Ureter (tissue), 1 donor: ENCODE results near the gene SH2D4B. TPM values are rescaled to one million over a fixed set of nuclear protein-coding genes. Genes with fewer than 3 reads are reported as not detected.
"Not testable (repeated sequence)": the region's sequence is repeated elsewhere in the genome, so short reads cannot be mapped to it uniquely, and the experiment has no call there.

ENCODE experiments used
- DNase-seq: peaks from one replicate; pipeline ENCODE4 v3.0.0-alpha.2; 2020; ENCODE audit warnings: low spot score
- total RNA-seq: library from RNA; stranded (reverse); gene quantifications from one replicate; pipeline ENCODE4 v1.2.4, GENCODE V29; 2023
- donor health status: DM: yes; HTN: yes; CAD: no.

SH2D4B gene
- total RNA-seq, 1 donor from 2014 or later: not detected

GRCh38 chr10:80524190-80524909 lies 13.4 kb upstream of the SH2D4B start:
- DNase-seq: no peak

GRCh38 chr10:80526218-80526617 lies 11.5 kb upstream of the SH2D4B start:
- DNase-seq: no peak

GRCh38 chr10:80526742-80527141 lies 11.0 kb upstream of the SH2D4B start:
- DNase-seq: no peak

- no peak for DNase-seq
Observed at GRCh38 chr10:80528185-80528700, 9.5 kb upstream of the SH2D4B start.

- DNase-seq: no peak
Observed at GRCh38 chr10:80528901-80529300, 8.8 kb upstream of the SH2D4B start.

GRCh38 chr10:80529604-80530003 lies 8.1 kb upstream of the SH2D4B start:
- no peak for DNase-seq

- no peak for DNase-seq
Observed at GRCh38 chr10:80530251-80530650, 7.5 kb upstream of the SH2D4B start.

GRCh38 chr10:80530816-80531215 lies 6.9 kb upstream of the SH2D4B start:
- DNase-seq: no peak

GRCh38 chr10:80532571-80532970 lies 5.1 kb upstream of the SH2D4B start:
- no peak for DNase-seq

GRCh38 chr10:80534059-80534458 lies 3.6 kb upstream of the SH2D4B start:
- peak; percentile 39 for DNase-seq

- DNase-seq: not testable (repeated sequence)
Observed at GRCh38 chr10:80534646-80535045, 3.1 kb upstream of the SH2D4B start.

- DNase-seq: peak; percentile 84
Observed at GRCh38 chr10:80535671-80536360, 1.9 kb upstream of the SH2D4B start.

GRCh38 chr10:80536361-80536835 lies 1.3 kb upstream of the SH2D4B start:
- no peak for DNase-seq

GRCh38 chr10:80537086-80537735 lies 491 bp upstream of the SH2D4B start:
- no peak for DNase-seq

GRCh38 chr10:80538481-80539185 lies 931 bp downstream of the SH2D4B start:
- no peak for DNase-seq

GRCh38 chr10:80539421-80540031 lies 1.8 kb downstream of the SH2D4B start:
- no peak for DNase-seq

GRCh38 chr10:80540136-80540535 lies 2.4 kb downstream of the SH2D4B start:
- DNase-seq: no peak

- no peak for DNase-seq
Observed at GRCh38 chr10:80540618-80540980, 2.9 kb downstream of the SH2D4B start.

- DNase-seq: no peak
Observed at GRCh38 chr10:80540981-80541750, 3.5 kb downstream of the SH2D4B start.

GRCh38 chr10:80542053-80542452 lies 4.4 kb downstream of the SH2D4B start:
- DNase-seq: no peak
